GDM1 (cell line): ENCODE measurements around the gene SPHK2.
"Not testable (repeated sequence)": the region's sequence is repeated elsewhere in the genome, so short reads cannot be mapped to it uniquely, and the experiment has no call there.

Source experiments
- DNase-seq: peaks from one replicate; lab custom pipeline; 2025; lab: John Stamatoyannopoulos, UW

Gene SPHK2

DNA sequence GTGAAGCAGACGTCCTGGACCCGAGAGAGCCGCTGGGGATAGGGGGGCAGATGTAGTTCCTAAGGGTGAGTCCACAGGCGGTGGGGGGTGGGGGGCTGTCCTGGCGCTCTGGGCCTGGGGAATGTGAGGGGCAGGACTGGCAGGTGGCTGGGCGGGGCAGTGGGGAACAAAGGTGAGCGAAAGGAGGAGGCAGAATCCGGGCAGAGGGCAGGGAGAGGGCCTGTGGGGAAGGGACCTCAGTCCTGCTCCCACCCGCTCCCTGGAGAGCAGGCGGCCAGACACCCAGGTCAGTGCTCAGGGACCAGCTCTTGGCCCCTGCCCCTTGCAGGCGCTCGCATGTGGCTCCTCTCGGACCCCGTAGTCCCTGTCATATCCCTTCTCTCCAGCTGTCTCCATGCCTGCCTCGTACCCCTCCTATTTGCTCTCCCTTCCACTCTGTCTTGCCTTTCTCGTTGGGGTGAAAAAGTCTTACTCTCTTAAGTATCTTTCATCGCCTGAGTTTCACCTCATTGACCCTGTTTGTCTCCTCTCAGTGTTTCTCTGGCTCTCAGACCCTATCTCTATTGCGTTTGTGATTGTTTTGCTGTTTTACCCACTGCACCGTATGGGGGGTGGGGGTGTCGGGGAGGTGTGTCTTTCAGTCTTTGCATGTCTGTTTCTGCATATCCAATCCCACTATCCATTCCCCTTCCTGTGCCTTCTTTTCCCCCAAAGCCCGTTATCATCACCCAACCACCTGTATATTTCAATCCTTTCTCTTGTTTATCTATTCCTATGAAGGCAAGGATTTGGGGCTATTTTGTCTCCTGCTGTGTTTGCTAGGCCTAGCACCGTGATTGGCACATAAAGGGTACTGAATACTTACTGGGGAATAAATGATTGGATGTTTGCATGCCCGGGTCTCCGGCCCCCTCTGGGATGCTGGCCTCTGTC is 5.8 kb downstream of the SPHK2 start:
- DNase-seq: no peak

DNA sequence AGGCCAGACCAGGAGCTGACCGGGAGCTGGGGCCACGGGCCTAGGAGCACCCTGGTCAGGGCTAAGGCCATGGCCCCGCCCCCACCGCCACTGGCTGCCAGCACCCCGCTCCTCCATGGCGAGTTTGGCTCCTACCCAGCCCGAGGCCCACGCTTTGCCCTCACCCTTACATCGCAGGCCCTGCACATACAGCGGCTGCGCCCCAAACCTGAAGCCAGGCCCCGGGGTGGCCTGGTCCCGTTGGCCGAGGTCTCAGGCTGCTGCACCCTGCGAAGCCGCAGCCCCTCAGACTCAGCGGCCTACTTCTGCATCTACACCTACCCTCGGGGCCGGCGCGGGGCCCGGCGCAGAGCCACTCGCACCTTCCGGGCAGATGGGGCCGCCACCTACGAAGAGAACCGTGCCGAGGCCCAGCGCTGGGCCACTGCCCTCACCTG is 6.6 kb downstream of the SPHK2 start:
- no peak for DNase-seq

DNA sequence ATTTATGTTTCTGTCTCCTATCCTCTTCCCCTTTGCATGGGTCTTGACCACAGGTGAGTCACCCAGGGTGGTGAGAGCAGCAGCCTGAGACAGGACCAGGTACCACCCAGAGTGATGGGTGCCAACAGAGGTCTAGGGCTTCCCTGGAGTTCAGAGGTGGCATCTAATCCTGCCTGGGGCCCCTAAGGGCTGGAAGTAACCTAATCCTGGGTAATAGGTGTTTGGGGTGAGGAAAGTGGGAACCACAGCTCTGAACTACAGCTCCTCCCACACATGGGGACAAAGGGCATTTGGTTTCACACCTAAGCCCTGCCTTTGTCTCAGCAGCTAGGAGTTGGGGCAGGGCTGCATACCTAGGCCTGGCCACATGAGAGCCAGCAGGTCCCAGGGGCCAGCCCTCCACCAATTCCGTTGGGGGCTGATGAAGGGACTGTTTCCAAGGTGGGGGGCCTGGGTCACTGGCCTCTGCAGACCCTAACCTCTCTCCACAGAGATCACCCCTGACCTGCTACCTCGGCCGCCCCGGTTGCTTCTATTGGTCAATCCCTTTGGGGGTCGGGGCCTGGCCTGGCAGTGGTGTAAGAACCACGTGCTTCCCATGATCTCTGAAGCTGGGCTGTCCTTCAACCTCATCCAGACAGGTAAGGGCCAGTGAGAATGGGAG is 8.0 kb downstream of the SPHK2 start:
- no peak for DNase-seq

DNA sequence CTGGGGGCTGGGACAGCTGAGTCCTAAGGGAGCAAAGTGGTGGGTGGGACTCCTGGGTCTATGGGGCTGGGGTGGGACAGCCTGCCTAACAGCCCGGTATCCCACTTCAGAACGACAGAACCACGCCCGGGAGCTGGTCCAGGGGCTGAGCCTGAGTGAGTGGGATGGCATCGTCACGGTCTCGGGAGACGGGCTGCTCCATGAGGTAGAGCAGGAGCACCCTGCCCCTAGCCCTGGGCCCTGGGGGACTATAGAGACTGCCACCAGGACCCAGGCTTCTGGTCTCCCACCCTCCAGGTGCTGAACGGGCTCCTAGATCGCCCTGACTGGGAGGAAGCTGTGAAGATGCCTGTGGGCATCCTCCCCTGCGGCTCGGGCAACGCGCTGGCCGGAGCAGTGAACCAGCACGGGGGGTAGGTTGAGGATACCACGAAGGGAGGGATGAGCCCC is 8.6 kb downstream of the SPHK2 start:
- DNase-seq: no peak

DNA sequence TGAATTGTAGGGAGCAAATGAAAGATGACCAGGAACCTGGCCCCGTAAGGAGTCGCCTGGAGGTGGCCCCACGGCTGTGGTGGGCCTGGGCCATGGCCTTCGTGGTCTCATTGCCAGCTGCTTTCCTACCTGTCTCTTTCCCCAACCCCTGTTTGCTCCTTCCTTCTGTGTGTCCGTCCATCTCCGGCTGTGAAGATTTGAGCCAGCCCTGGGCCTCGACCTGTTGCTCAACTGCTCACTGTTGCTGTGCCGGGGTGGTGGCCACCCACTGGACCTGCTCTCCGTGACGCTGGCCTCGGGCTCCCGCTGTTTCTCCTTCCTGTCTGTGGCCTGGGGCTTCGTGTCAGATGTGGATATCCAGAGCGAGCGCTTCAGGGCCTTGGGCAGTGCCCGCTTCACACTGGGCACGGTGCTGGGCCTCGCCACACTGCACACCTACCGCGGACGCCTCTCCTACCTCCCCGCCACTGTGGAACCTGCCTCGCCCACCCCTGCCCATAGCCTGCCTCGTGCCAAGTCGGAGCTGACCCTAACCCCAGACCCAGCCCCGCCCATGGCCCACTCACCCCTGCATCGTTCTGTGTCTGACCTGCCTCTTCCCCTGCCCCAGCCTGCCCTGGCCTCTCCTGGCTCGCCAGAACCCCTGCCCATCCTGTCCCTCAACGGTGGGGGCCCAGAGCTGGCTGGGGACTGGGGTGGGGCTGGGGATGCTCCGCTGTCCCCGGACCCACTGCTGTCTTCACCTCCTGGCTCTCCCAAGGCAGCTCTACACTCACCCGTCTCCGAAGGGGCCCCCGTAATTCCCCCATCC is 9.4 kb downstream of the SPHK2 start:
- DNase-seq: no peak

DNA sequence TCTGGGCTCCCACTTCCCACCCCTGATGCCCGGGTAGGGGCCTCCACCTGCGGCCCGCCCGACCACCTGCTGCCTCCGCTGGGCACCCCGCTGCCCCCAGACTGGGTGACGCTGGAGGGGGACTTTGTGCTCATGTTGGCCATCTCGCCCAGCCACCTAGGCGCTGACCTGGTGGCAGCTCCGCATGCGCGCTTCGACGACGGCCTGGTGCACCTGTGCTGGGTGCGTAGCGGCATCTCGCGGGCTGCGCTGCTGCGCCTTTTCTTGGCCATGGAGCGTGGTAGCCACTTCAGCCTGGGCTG is 9.9 kb downstream of the SPHK2 start:
- no peak for DNase-seq

DNA sequence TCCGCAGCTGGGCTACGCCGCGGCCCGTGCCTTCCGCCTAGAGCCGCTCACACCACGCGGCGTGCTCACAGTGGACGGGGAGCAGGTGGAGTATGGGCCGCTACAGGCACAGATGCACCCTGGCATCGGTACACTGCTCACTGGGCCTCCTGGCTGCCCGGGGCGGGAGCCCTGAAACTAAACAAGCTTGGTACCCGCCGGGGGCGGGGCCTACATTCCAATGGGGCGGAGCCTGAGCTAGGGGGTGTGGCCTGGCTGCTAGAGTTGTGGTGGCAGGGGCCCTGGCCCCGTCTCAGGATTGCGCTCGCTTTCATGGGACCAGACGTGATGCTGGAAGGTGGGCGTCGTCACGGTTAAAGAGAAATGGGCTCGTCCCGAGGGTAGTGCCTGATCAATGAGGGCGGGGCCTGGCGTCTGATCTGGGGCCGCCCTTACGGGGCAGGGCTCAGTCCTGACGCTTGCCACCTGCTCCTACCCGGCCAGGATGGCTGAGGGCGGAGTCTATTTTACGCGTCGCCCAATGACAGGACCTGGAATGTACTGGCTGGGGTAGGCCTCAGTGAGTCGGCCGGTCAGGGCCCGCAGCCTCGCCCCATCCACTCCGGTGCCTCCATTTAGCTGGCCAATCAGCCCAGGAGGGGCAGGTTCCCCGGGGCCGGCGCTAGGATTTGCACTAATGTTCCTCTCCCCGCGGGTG is 10.4 kb downstream of the SPHK2 start:
- no peak for DNase-seq

DNA sequence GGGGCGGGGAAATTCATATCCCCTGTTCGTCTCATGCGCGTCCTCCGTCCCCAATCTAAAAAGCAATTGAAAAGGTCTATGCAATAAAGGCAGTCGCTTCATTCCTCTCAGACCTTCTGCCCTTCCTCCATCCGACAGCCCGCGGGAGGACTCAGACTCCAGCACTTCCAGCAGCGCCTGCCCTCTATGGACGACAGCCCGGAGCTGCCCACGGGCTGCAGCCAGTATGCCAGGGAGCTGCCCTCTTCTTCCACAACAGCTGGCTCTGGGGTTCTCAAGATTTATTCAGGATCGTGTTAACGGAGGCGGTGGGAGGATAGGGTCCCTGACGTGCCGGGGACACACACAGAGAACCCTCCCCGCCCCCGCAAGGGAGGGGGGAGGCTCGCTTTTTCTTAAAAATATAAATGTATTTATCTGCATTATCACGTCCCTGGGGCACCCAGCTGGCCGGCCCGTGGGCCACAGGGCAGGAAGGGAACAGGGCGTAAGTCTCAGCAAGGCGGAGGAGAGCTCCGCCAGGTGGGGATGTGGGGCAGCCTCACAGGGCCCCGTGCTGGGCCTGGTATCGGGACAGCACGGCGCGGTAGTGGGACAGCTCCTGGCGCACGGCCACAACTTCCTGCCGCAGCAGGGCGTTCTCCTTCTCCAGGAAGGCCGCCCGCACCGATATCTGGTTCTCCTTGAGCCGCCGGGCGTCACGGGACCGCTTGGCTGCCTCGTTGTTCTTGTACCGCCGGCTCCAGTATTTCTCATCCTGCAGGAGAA is 11.2 kb downstream of the SPHK2 start:
- DNase-seq: no peak

DNA sequence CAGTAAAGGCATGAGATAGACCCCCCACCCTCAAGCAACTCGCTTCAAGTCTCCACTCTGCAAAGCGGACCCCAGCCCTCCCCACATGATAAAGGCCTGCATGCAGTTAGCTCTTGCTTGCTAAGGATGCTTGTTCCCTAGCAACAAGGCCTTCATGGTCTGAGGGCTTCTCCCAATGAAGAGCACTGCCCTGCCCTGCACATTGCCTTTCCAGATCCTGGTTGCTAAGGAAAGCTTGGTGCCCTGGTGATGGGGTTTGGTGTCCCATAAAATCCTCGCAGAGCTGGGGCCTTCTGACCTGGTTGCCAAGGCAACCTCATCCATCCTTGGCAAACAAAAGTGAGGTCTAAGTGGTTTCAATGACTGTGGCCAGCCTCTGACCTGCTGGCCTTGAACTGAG is 11.9 kb downstream of the SPHK2 start:
- no peak for DNase-seq

DNA sequence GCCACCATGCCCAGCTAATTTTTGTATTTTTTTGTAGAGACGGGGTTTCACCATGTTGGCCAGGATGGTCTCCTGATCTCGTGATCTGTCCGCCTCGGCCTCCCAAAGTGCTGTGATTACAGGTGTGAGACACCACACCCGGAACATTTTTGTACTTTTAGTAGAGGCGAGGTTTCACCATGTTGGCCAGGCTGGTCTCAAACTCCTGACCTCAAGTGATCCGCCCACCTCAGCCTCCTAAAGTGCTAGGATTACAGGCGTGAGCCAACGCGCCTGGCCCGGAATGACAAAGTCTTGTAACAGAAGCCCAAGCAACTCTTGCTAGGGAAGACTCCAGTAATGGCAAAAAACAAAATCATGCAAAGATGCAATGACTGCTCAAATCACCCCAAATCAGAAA is 13.0 kb downstream of the SPHK2 start:
- not testable (repeated sequence) for DNase-seq

DNA sequence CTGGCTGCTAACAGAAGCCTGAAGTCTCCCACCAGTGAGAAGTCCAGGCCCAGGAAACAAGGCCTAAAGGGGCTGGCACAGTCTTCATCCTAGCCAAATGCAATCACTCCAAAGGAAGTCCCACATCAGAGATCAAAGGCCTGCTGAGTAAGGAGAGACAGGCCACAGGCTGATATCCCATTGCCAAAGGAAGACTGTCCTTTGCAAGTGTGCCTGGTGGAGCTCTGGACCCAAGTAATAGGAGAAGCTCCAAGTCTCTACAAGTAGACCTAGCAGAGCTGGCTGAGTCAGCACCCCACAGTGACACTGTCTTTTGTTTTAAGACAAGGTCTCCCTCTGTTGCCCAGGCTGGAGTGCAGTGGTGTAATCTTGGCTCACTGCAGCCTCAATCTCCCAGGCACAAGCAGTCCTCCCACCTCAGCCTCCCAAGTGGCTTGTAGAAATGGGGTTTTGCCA is 13.4 kb downstream of the SPHK2 start:
- DNase-seq: no peak

DNA sequence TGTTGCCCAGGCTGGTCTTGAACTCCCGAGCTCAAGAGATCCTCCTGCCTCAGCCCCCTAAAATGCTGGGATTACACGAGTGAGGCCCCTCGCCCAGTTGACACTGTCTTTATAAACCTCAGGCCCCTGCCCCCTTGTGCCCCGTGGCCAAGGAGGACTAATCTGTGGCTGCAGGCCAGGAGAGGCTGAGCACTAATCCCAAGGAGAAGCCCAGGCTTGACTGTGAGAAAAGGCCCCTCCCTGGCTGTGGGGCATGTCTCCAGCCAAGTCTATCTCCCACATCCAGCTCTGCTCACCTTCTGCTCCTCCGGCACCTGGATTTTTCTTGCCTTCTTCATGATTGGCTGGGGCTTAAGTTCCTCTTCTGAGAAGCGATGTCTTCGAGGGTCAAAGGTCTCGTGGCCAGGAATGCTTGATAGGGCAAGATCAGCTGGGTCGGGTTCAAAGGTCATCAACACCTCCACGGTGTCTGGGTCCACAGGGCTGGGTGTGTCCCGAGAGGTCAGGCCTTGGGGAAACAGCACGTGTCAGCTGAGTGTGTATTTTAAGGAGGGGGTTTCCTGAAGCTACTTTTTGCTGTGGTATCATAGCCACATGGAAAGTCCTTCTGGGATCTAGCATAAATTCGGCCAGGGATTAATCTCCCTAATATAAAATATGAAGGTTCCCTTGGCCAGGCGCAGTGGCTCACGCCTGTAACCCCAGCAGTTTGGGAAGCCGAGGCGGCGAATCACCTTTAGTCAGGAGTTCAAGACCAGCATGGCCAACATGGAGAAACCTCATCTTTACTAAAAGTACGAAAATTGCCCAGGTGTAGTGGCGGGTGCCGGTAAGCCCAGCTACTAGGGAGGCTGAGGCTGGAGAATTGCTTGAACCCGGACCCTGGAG is 14.1 kb downstream of the SPHK2 start:
- no peak for DNase-seq

DNA sequence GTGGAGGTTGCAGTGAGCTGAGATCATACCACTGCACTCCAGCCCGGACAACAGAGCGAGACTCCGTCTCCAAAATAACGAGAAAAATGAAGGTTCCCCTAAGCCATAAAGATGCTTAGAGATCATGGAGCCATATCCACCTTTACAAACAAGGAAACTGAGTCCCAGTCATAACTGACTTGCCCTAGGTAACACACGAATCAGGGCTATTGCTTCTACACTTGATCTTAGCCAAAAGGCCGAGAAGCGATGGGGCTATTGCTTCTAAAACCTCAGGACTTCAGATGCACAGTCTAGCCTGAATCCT is 14.7 kb downstream of the SPHK2 start:
- no peak for DNase-seq

DNA sequence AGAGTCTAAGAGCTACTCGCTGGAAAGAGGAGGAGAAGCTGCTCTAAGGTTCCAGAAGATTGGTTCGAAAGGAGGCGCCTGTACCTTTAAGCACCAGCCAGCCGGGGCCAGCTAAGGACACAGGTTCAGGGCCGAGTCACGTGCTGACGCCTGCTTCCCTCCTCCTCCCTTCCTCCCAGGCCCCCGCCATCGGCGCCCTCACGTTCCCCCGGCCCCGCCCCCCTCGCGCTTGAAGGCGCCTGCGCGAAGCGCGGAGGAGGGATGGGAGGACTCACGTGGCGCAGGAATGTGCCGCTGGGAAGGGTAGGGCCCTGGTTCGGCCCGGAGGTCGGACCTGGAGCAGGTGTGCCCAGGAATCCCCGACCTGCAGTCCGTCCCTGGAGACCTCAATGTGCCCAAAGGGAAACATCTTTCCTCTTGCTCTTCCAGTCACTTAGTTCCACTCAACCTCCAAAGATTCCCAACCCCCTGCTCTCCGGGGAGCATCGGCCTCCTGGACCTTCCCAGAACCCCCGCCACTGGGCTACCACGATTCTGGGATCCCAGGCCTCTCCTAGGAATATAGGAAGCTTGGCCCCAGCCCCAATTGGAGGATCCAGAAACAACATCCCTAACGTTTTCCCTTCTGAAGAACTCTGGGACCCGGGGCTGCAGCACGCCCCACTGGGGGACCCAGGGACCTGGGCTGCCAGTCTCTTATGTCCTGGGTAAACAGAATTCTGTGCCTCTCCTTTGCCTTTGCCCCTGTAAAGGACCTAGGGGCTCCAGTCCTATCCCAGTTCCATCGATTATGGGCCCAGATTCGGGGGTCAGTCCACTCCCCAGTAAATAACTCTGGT is 15.3 kb downstream of the SPHK2 start:
- peak; percentile 95 for DNase-seq

DNA sequence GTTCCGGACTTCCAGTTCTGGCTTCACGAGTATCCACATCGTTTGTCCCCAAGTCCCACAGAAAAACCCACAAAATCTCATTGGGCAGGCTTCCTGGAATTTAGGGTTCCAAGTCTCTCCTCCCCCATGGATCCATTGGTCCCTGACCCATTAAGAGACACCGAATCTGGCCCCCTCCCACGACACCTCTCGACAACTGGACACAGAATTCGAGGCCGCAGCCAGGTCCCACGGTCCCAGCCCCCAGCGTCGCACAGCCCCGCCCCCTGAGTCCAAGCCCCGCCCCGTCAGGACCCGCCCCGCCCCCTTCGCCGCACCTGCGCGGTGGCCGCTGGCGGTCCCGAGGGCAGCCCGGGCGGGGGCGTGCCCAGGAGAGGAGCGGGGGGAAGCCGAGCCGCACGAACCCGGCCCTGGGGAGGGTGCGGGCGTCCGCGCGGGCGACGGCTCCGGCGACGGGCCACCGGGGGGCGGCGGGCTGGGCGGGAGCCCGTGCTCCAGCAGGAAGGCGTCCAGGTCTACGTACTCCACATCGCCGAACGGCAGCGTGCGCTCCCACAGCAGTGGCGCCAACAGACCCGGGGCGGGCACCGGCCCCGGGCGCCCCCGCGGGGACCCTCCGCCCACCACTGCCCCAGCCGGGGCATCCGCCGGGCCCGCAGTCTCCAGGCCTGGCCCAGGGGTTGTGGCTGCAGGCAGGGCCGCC is 16.1 kb downstream of the SPHK2 start:
- peak; percentile 59 for DNase-seq

DNA sequence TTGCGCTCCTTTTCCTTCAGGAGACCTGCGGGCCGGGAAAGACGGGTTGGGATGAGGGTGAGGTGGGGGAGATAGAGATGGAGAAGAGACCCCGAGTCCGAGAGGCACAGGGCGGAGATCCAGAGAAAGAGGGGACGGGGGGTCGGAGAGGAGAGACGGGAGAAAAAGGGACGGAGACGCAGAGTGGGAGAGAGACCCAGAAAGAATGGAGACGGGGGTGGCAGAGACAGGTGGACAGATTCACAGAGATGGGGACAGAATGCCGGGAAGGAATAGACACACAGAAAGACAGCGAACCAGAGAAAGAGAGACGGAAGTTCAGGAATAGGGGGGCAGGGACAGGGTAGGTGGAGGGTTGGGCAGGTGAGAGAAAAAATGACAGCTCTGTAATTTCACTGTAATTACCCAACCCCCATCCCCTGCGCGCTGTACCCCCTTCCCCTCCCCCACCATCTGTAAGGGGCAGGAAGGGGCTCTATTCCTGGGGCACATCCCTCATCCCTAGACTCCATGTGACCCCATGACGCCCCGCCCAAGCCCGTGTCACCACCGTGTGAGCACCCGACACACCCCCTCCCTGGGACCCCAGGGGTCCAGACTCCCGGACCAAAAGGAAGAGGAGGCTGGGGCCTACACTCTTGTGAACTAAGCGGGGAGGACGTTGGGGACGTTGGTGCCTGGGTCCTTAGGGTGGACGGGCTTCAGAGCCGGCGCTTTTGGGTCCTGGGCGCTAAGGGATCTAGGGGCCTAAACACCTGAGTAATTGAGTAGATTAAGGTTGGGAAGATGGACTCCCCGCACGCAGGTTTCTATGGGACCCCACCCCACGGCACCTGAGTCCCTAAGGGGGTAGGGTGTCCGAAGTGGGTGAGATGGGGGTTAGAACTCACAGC is 16.9 kb downstream of the SPHK2 start:
- no peak for DNase-seq

DNA sequence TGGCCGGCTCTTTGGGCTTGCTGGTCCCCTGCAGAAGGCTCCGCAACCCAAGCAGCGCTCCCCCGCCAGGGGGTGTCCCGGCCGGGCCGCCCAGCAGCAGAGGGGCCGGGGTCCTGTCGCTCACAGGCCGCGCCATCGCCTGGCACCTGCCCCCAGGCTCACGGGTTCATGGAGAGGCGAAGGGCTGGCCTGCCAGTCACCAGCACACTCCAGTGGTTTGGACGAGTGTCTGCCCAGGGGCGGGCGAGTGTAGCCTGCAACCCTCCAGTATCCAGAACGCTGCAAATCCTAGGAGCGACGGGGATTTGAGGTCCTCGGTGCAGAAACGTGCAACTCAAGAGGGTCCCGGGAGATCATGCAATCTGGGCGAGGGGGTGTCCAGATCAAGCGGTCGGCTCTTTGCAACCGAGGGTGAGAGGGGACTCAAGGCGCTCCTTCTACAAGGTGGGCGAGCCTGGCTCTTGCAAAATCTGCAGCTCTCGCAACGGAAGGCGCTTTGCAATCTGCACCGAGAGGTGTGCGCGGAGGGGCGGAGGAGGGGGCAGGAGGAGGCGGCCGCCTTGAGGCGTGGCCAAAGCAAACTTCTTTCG is 17.6 kb downstream of the SPHK2 start, which contains the start of gene DBP:
Gene DBP, minus strand, starts transcription at position 521 of the 590 bp plus-strand sequence. Its CDS starts 385 bp downstream, at position 136.
- peak; percentile 52 for DNase-seq
